Activated naive CD4-positive, alpha-beta T cell treated with anti-CD3 and anti-CD28 coated beads, Interleukin-2, amount 50 U/mL, for 72 hours (primary cell): ENCODE measurements around the gene TDO2. TPM values are rescaled to one million over a fixed set of nuclear protein-coding genes. Genes with fewer than 3 reads are reported as not detected.

Experiments used
- ATAC-seq, 2 donors: fragments of 150-1000 bp; cut with Tn5 transposase; 2 replicates each; pipeline ENCODE4 v1.10.0; 2021; ENCODE audit warnings: mild to moderate bottlenecking in 2 of 2, moderate library complexity in 2 of 2
- DNase-seq, 2 donors: peaks; one replicate each; pipeline ENCODE4 v3.0.0; 2021 to 2022; ENCODE audit warnings: low spot score in 2 of 2
- H3K27ac Mint-ChIP-seq, 2 donors: one replicate each; pipeline ENCODE4 v1.8.0; 2022; ENCODE audit warnings: mild to moderate bottlenecking in 2 of 2, mixed read lengths in 2 of 2
- H3K36me3 Mint-ChIP-seq, 2 donors: one replicate each; pipeline ENCODE4 v1.8.0; 2022; ENCODE audit warnings: mixed read lengths in 2 of 2
- H3K9me3 Mint-ChIP-seq, 2 donors: one replicate each; pipeline ENCODE4 v1.8.0; 2022; ENCODE audit warnings: mixed read lengths in 2 of 2
- total RNA-seq, 2 donors: library from RNA; stranded (reverse); gene quantifications; one replicate each; pipeline ENCODE4 v1.2.3, GENCODE V29; 2022

The TDO2 gene
- total RNA-seq, 2 donors from 2014 or later = not detected

GRCh38 chr4:155964016-155964891, 60.8 kb downstream of the TDO2 start:
- no peak for DNase-seq
- Mint-ChIP-seq H3K9me3 (no peaks in the 10 kb centered on the region), H3K27ac (no peak overlapping the region), H3K36me3 (no peaks in the 10 kb centered on the region)
- no peak for ATAC-seq

- no peak overlapping the region for H3K27ac Mint-ChIP-seq
- ATAC-seq (no peak), DNase-seq (no peak)
- H3K9me3 Mint-ChIP-seq = no peaks in the 10 kb centered on the region
- no peaks in the 10 kb centered on the region for H3K36me3 Mint-ChIP-seq
These were observed 62.7 kb downstream of the TDO2 start for GRCh38 chr4:155966171-155966570.

- Mint-ChIP-seq H3K27ac (no peak overlapping the region), H3K36me3 (no peaks in the 10 kb centered on the region), H3K9me3 (no peaks in the 10 kb centered on the region)
- DNase-seq = no peak
- ATAC-seq = no peak
These were observed 63.4 kb downstream of the TDO2 start for GRCh38 chr4:155966731-155967395.

Other genes with a start within 250 kb of the TDO2 start
- not detected for gene GUCY1A1, start 236.8 kb upstream of the TDO2 start, total RNA-seq
- under 1 TPM; 0.20 to 0.27 TPM for gene GUCY1B1, start 144.7 kb upstream of the TDO2 start, total RNA-seq
- not detected for gene ASIC5, start 37.4 kb upstream of the TDO2 start, total RNA-seq
- gene CTSO, start 50.2 kb downstream of the TDO2 start, total RNA-seq = 1 to 10 TPM in 1 of 2 donors, under 1 TPM in 1; 0.77 to 2.6 TPM